Superior temporal gyrus (tissue), 1 donor: ENCODE results near the gene ZBTB32.
A peak's percentile ranks its signal among the peaks of the same experiment; 100 is the strongest.
"Not testable (repeated sequence)": the region's sequence is repeated elsewhere in the genome, so short reads cannot be mapped to it uniquely, and the experiment has no call there.

Source experiments
- DNase-seq: peaks from one replicate; pipeline ENCODE4 v3.0.0-alpha.2; 2016; ENCODE audit errors: extremely low spot score

The ZBTB32 gene, protein sequence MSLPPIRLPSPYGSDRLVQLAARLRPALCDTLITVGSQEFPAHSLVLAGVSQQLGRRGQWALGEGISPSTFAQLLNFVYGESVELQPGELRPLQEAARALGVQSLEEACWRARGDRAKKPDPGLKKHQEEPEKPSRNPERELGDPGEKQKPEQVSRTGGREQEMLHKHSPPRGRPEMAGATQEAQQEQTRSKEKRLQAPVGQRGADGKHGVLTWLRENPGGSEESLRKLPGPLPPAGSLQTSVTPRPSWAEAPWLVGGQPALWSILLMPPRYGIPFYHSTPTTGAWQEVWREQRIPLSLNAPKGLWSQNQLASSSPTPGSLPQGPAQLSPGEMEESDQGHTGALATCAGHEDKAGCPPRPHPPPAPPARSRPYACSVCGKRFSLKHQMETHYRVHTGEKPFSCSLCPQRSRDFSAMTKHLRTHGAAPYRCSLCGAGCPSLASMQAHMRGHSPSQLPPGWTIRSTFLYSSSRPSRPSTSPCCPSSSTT

GRCh38 chr19:35704218-35704617, at the start of gene ZBTB32:
ZBTB32 (plus strand) TSS chr19:35704558; CDS start chr19:35714627, 10,069 bp downstream.
- DNase-seq = no peak

GRCh38 chr19:35654828-35655227, 49.5 kb upstream of the ZBTB32 start:
- not testable (repeated sequence) for DNase-seq

- DNase-seq = no peak
Observed at GRCh38 chr19:35655600-35655999, 48.8 kb upstream of the ZBTB32 start.

DNA sequence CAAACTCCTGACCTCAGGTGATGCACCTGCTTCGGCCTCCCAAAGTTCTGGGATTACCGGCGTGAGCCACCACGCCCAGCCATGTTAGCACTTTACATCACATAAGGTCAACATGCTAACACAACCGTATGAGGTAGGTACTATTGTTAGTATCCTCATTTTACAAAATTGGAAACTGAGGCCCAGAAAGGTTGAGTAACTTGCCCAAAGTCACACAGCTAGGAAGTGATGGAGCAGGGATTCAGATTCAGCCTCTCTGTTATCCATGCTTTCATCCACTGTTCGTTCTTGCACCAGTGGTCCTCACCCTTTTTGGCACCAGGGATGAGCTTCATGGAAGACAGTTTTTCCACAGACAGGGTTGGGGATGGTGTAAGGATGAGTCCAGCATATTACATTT, 47.7 kb upstream of the ZBTB32 start:
- no peak for DNase-seq

DNA sequence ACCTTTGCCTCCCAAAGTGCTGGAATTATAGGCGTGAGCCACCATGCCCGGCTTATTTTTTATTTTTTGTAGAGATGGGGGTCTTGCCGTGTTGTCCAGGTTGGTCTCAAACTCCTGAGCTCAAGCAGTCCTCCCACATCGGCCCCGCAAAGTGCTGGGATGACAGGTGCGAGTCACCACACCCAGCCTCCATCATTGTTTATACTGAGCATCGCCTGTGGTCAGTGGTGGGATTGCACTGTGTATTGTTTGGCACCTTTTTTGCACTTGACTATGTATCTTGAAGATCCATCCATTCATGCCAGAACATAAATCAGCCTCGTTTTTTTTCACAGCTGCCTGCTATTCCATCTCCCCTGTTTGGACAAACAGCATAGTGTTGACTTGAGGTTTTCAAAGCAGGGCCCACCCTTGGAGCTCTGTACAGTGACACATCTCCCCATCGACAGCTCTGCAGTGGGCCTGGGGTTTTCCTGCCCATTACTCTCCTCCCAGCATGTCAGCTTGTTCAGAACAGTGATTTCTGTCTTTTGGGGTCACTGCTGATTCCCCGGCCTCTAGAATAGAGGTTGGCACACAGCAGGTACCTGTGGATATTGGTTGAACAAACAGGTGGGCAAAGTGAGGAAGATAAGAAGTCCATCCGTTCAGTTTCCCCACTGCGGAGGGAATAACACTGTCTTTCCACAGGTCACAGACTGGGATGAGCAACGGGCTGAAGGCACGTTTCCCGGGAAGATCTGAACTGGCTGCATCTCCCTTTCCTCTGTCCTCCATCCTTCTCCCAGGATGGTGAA, 46.3 kb upstream of the ZBTB32 start:
- DNase-seq = no peak

GRCh38 chr19:35661995-35662340, 42.4 kb upstream of the ZBTB32 start:
- DNase-seq = no peak

DNA sequence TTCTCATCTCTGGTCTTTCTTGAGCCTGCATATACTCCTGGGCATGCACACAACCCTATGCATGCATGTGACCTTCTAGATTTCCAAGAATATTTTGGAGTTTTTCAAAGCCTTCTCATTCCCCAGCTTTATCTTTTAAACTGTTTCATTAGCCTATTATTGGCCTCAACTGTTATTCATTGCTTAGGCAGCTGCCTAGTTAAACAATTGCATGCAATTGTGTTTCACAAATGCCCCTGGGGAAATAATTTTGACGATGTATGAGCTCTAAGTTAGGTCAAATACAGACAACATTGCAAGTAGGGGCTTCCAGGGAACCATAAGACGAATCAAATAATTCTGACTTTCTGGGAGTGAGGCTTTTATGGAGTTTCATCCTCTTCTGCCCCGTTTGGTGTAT, 40.4 kb upstream of the ZBTB32 start:
- no peak for DNase-seq

DNA sequence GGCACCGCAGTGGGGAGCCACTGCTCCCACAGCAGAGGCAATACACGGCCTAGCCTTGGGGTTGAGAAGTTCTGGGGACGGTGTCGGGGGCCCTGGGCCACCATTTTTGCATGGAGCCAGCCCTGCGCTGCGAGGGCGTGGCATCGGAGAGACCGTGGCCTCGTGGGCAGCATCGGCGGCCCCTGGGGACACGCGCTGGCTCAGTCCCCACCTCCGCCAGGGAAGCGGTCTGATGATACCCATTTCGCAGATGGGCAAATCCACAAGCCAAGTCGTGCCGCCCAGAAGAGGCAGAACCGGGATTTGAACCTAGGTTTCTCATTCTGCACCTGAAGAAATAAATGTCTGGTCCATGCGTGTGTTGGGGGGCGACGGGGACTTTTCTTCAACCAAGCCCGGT, 39.2 kb upstream of the ZBTB32 start:
- DNase-seq = no peak

- DNase-seq = no peak
Observed at GRCh38 chr19:35665604-35666003, 38.8 kb upstream of the ZBTB32 start.

DNA sequence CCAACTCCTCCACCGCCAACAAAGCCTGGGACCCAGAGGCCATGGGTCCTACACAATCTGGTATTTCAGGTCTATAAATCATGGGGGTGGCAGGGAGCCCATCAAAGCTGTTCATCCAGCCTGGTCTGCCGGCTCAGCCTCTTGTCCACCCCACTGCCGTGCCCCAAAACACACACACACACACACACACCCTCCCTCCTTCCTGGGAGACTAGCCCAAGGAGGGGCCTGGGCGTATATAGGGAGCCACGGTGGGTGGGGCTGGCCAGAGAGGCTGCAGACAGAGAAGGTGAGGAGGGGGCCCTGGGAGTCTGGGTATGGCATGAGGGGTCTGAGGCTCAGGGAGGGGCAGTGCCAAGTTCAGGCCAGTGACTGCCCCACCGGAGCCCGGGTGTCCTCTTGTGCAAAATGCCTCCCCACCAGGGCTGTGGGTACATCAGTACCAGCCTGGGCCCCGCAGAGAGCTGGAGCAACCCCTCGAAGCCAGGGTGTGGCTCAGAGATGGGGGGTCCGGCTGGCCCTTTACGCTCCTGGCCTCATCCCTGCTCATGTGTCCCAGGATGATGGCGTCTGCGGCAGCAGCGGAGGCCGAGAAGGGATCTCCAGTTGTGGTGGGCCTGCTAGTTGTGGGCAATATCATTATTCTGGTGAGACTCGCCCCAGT, 38.0 kb upstream of the ZBTB32 start, which contains the start of gene UPK1A:
TSS of gene UPK1A (plus strand) at position 267 of the 663 bp plus-strand sequence. CDS start at position 563, 296 bp downstream.
- no peak for DNase-seq

GRCh38 chr19:35669566-35669965, 34.8 kb upstream of the ZBTB32 start:
- no peak for DNase-seq

DNA sequence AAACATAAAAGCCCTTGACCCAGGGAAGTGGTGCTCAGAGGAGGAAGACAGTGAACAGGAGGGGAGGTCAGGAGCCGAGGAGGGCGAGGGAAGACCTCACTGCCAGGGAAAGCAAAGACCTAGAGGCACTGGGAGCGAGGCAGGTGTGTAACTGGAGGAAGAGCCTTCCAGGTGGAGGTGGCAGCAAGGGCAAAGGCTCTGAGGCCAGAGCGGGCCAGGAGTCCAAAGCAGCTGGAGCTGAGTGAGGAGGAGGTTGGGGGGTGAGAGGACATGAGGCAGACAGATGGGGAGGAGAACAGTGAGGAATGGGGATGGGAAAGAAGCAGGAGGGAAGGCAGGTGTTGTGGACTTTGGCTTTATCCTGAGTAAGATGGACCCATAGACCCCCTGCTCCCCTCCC, 34.4 kb upstream of the ZBTB32 start:
- no peak for DNase-seq

GRCh38 chr19:35670686-35671085, 33.7 kb upstream of the ZBTB32 start:
- DNase-seq = no peak

DNA sequence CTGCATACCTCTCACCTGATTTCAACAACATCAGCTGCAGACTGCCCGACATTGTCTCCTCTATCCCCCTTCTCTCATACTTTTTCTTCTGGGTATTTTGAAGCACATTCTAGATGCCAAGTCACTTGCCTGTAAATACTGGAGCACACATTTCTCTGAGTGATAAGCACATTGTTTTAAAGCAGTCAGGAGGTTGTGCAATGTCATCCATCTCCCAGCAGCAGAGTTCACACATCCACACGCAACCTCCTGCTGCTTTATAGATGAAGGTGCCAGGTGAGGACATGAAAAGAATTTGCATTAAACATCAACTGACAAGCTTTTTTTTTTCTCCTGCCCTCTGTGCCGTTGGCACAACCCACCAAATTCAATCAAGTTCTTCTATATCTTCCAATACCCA, 32.5 kb upstream of the ZBTB32 start:
- no peak for DNase-seq

- no peak for DNase-seq
Observed at GRCh38 chr19:35673121-35673804, 31.1 kb upstream of the ZBTB32 start.

- DNase-seq = no peak
Observed at GRCh38 chr19:35675589-35676140, 28.7 kb upstream of the ZBTB32 start.

GRCh38 chr19:35689836-35690235, 14.5 kb upstream of the ZBTB32 start:
- no peak for DNase-seq

GRCh38 chr19:35691106-35691505, 13.3 kb upstream of the ZBTB32 start:
- not testable (repeated sequence) for DNase-seq

DNA sequence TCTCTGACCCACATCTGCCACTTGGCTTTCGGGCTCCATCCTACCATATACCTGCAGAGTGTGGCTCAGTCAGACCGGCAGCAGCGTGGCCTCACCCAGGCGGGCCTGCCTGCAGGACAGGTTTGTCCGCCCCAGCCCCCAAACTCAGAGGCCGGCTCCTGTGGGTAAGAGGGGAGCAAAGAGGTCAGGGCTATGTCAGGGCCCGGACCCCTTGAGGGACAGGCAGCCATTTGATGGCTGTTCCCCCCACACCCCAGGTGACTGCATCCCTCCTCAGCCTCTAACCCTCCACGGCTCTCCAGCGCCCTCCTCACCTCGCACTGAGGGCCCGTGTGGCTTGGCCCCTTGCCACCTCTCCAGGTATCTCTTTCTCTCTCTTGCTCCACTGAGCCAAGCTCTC, 12.3 kb upstream of the ZBTB32 start:
- DNase-seq = no peak

GRCh38 chr19:35693422-35693821, 10.9 kb upstream of the ZBTB32 start:
- DNase-seq = no peak

DNA sequence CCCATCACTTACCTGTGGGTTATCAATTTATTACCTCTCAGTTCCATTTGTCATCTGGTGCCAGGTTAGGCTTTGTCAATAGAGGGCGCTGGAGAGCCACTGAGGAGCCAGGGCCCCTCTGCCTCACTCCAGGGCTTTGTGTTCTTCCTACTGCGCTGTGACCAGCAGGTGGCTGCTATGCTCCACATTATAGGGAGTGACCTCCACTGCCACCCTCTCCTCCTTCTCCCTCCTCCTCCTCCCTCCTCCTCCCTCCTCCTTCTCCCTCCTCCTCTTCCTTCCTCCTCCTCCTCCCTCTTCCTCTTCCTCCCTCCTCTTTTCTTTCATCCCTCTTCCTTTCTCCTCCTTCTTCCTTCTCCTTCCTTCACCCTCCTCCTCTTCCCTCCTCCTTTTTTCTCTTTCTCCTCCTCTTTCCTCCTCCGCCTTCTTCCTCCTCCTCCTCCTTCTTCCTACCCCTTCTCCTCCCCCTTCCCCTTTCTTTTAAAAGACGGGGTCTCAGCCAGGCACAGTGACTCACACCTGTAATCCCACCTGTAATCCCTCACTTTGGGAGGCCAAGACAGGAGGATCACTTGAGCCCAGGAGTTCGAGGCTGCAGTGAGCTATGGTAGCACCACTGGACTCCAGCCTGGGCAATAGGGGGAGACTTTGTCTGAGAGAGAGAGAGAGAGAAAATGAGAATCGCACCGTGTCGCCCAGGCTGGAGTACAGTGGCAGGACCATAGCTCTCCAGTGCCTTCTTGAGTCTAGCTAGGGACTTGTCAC, 10.3 kb upstream of the ZBTB32 start:
- peak; percentile 94 for DNase-seq
